ENCODE results near the gene PDE3A. TPM values are rescaled to one million over a fixed set of nuclear protein-coding genes. Genes with fewer than 3 reads are reported as not detected.
A peak's percentile ranks its signal among the peaks of the same experiment; 100 is the strongest.

The PDE3A gene
- total RNA-seq, 6 donors from 2014 or later: 1.0 to 10.0 (median 3.2) TPM

DNA sequence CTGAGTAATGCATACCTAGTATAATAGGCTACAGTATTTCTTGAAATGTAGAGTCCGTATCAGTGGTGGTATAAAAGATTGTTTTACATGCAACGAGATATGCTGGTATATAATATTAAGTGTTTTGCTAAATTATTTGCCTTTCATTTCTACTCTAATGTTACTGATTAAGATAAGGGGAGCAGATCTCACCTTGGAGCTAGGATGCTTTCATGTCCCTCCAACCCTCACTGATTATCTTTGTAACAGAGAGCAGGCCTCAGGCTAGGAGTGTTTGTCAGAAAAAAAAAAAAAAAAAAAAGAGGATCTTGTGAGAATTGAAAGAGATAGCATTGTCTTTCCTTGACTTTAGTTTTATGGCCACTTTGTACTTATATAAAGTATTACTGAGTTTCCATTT lies 92.6 kb downstream of the PDE3A start:
- no peaks in the 10 kb centered on the region for H3K36me3 ChIP-seq
- H3K4me1 ChIP-seq: no peaks in the 10 kb centered on the region
- H3K9me3 ChIP-seq: no peaks in the 10 kb centered on the region
- DNase-seq (no peak), ATAC-seq (ENCODE audit: low FRiP score in 2 of 2) (no peak)
- H3K4me3 ChIP-seq: no peak overlapping the region
- TF ChIP-seq EP300 (IDR thresholded peaks at IDR 0.05) (no peak), POLR2A (IDR thresholded peaks at IDR 0.05) (no peak), POLR2AphosphoS5 (IDR thresholded peaks at IDR 0.05) (no peak)
- TF ChIP-seq, protein P1, sequence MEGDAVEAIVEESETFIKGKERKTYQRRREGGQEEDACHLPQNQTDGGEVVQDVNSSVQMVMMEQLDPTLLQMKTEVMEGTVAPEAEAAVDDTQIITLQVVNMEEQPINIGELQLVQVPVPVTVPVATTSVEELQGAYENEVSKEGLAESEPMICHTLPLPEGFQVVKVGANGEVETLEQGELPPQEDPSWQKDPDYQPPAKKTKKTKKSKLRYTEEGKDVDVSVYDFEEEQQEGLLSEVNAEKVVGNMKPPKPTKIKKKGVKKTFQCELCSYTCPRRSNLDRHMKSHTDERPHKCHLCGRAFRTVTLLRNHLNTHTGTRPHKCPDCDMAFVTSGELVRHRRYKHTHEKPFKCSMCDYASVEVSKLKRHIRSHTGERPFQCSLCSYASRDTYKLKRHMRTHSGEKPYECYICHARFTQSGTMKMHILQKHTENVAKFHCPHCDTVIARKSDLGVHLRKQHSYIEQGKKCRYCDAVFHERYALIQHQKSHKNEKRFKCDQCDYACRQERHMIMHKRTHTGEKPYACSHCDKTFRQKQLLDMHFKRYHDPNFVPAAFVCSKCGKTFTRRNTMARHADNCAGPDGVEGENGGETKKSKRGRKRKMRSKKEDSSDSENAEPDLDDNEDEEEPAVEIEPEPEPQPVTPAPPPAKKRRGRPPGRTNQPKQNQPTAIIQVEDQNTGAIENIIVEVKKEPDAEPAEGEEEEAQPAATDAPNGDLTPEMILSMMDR (IDR thresholded peaks at IDR 0.05): no peak
- H3K27ac ChIP-seq: no peak overlapping the region
- no peaks in the 10 kb centered on the region for H3K27me3 ChIP-seq
- WGBS, 2 donors: 45 to 79% methylated on average over 2 of the region's 2 CpGs

DNA sequence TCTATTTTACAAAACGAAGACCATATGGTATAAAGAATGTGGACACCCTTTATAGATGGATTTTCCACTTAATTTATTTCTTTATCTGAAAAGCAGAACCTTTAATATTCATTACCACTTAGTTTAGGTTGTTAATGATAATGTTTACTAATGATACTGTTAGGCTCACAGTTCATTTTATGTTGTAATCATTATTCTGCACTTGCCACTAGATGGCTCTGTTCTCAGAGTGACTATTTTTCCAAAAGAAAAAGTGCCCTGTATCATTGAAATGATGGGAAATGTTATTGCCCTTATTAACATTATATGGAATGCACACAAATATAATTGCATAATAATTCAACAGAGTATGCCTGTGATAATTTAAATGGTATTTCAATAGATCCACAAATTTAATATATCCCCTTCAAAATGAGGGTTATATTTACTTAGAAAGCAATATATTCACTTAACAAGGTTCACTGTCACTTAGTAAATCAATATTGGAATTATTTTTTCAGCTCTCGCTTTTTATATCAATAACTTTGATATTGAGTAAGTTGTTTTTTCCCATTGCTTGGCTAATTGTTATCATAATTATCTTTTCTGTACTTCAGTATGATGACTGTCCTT lies 95.7 kb downstream of the PDE3A start:
- H3K9me3 ChIP-seq: no peaks in the 10 kb centered on the region
- H3K27me3 ChIP-seq: no peaks in the 10 kb centered on the region
- DNase-seq: no peak
- peak in 1 of 2 donors; percentile 46 for ATAC-seq (ENCODE audit: low FRiP score in 2 of 2)
- 62% methylated on average over 2 of the region's 2 CpGs for WGBS, 2 donors
- no peaks in the 10 kb centered on the region for H3K4me1 ChIP-seq
- TF ChIP-seq POLR2A (IDR thresholded peaks at IDR 0.05): no peak
- TF ChIP-seq, protein P1 (IDR thresholded peaks at IDR 0.05): peak in 4 of 6 experiments; percentile 9 to 36 (median 24)
- no peak overlapping the region for H3K27ac ChIP-seq
- H3K36me3 ChIP-seq: no peaks in the 10 kb centered on the region
- no peak overlapping the region for H3K4me3 ChIP-seq

DNA sequence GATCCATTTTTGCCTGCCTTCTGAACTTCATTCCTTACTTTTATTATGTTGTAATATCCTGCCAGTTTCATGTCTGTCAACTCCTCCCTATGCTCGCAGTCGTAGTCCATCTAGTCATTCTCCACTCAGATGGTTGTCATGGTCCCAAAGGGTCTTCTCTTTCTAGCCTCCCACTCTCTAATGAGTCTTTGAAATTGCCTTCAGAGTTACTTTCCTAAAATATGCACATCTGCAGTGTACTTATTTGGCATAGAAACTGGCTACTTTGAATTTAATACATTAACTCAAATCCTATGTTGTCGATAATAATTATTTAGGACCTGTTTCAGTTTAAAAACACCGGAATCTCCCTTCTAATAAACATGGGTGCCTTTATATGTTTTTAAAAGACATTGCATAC lies 101.0 kb downstream of the PDE3A start:
- no peaks in the 10 kb centered on the region for H3K9me3 ChIP-seq
- H3K36me3 ChIP-seq: no peaks in the 10 kb centered on the region
- no peaks in the 10 kb centered on the region for H3K27me3 ChIP-seq
- no peaks in the 10 kb centered on the region for H3K4me1 ChIP-seq
- DNase-seq (no peak), ATAC-seq (ENCODE audit: low FRiP score in 2 of 2) (no peak)
- TF ChIP-seq POLR2A (IDR thresholded peaks at IDR 0.05) (no peak), EP300 (IDR thresholded peaks at IDR 0.05) (no peak), POLR2AphosphoS5 (IDR thresholded peaks at IDR 0.05) (no peak)
- TF ChIP-seq, protein P1 (IDR thresholded peaks at IDR 0.05): no peak
- no peak overlapping the region for H3K27ac ChIP-seq
- 85 to 86% methylated on average over 4 of the region's 4 CpGs for WGBS, 2 donors
- no peak overlapping the region for H3K4me3 ChIP-seq

DNA sequence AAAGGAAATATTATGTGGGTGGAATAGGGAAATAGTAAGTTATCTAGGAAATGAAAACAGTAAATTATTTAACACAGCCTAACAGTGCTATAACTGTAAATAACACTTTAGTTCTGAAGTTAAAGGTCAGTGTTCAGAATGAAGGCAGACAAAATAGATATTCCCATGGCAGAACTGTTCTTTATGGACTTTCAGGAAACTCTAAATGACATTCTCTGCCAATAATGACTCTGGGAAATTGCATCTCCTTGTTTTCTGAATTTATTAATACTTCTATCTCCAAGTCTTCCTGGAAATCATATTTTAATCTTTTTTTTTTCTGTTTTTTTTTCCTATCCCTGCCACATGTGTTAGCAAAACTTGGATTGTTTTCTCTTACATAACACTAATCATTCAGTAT lies 101.4 kb downstream of the PDE3A start:
- no peak overlapping the region for H3K27ac ChIP-seq
- H3K9me3 ChIP-seq: no peaks in the 10 kb centered on the region
- H3K27me3 ChIP-seq: no peaks in the 10 kb centered on the region
- DNase-seq (no peak), ATAC-seq (ENCODE audit: low FRiP score in 2 of 2) (no peak)
- TF ChIP-seq POLR2A (IDR thresholded peaks at IDR 0.05) (no peak), EP300 (IDR thresholded peaks at IDR 0.05) (no peak), POLR2AphosphoS5 (IDR thresholded peaks at IDR 0.05) (no peak)
- TF ChIP-seq, protein P1 (IDR thresholded peaks at IDR 0.05): no peak
- H3K36me3 ChIP-seq: no peaks in the 10 kb centered on the region
- no peak overlapping the region for H3K4me3 ChIP-seq
- H3K4me1 ChIP-seq: no peaks in the 10 kb centered on the region

DNA sequence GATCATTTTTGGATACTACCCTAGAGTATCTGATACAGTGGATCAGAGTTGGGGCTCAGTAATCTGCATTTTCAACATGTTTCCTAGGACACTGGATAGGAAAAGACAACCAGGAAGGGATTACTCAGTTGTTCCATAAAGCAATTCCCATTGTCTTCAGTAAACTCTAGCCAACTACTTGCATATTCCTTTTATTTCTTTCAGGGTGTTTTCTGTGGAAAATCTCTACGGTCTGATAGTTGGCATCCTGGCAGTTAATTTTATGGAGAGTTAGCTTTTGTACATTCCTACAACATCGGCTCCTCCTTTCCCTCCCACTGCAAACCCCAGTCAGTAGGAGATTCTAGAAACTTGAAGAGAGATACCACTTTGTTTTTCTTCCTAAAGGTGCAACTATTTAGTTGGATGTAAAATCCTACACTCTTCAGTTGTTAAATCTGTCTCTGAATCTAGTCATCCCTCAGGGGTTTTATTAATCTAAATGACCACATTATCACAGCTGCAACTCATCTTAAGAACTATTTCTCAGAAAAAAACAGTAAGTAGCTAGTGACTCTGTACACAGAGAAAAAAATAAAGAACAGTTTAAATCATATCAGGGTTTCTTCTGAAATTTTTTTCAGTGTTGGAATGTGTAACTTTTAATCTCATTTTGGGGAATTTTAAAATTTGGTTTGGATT lies 103.9 kb downstream of the PDE3A start:
- no peak for ATAC-seq (ENCODE audit: low FRiP score in 2 of 2)
- no peak overlapping the region for H3K4me3 ChIP-seq

More for the DNA sequence above, 103.9 kb downstream of the PDE3A start:
- H3K27me3 ChIP-seq: no peaks in the 10 kb centered on the region
- no peaks in the 10 kb centered on the region for H3K4me1 ChIP-seq
- H3K36me3 ChIP-seq: no peaks in the 10 kb centered on the region
- no peaks in the 10 kb centered on the region for H3K9me3 ChIP-seq
- WGBS, 2 donors: 58 to 80% methylated on average over 2 of the region's 2 CpGs
- no peak for DNase-seq
- H3K27ac ChIP-seq: no peak overlapping the region
- TF ChIP-seq, protein P1 (IDR thresholded peaks at IDR 0.05): no peak
- TF ChIP-seq POLR2AphosphoS5 (IDR thresholded peaks at IDR 0.05): no peak
- no peak for TF ChIP-seq EP300 (IDR thresholded peaks at IDR 0.05)
- TF ChIP-seq POLR2A (IDR thresholded peaks at IDR 0.05): no peak
